IgD-negative memory B cell (primary cell): ENCODE results near the gene NTPCR. TPM values are rescaled to one million over a fixed set of nuclear protein-coding genes. Genes with fewer than 3 reads are reported as not detected.

Source experiments
- H3K27ac Mint-ChIP-seq, 3 donors: one replicate each; pipeline ENCODE4 v1.8.0; 2020 to 2022; ENCODE audit warnings: mild to moderate bottlenecking in 3 of 3, mixed read lengths in 3 of 3, moderate library complexity in 1 of 3
- H3K27me3 Mint-ChIP-seq: one replicate; pipeline ENCODE4 v1.8.0; 2021; ENCODE audit warnings: mixed read lengths
- H3K36me3 Mint-ChIP-seq: one replicate; pipeline ENCODE4 v1.8.0; 2020; ENCODE audit warnings: mild to moderate bottlenecking, mixed read lengths
- H3K4me1 Mint-ChIP-seq, 3 donors: one replicate each; pipeline ENCODE4 v1.8.0; 2020 to 2022; ENCODE audit warnings: mixed read lengths in 3 of 3, mild to moderate bottlenecking in 1 of 3
- H3K4me3 Mint-ChIP-seq, 4 donors: one replicate each; pipeline ENCODE4 v1.8.0; 2020 to 2022; ENCODE audit warnings: mild to moderate bottlenecking in 4 of 4, mixed read lengths in 4 of 4, moderate library complexity in 3 of 4
- H3K9me3 Mint-ChIP-seq, 3 donors: one replicate each; pipeline ENCODE4 v1.8.0; 2020 to 2021; ENCODE audit warnings: mixed read lengths in 3 of 3, mild to moderate bottlenecking in 1 of 3
- polyA plus RNA-seq: library from polyadenylated mRNA; unstranded; fragments of 300-500 nt; fragmentation: Illumina TruSeq; gene quantifications from one replicate; pipeline ENCODE4 v1.2.3, GENCODE V29; 2021

NTPCR gene
- polyA plus RNA-seq, 1 donor from 2014 or later: 34.2 TPM

GRCh38 chr1:232942413-232943294, 7.8 kb upstream of the NTPCR start:
- Mint-ChIP-seq H3K4me3 (no peak overlapping the region), H3K4me1 (peaks cover 8 to 10% (median 8%) of the 10 kb centered on the region in 3 donors), H3K27me3 (peaks cover 5% of the 10 kb centered on the region), H3K27ac (no peak overlapping the region), H3K36me3 (peaks cover 6% of the 10 kb centered on the region), H3K9me3 (peaks cover 0 to 4% (median 3%) of the 10 kb centered on the region in 3 donors)

- peaks cover 0 to 4% (median 3%) of the 10 kb centered on the region in 3 donors for H3K9me3 Mint-ChIP-seq
- H3K36me3 Mint-ChIP-seq: peaks cover 4% of the 10 kb centered on the region
- peaks cover 5% of the 10 kb centered on the region for H3K27me3 Mint-ChIP-seq
- H3K4me1 Mint-ChIP-seq: peaks cover 8 to 14% (median 8%) of the 10 kb centered on the region in 3 donors
- H3K4me3 Mint-ChIP-seq: peak overlapping the region in 1 of 4 donors; percentile 80
- H3K27ac Mint-ChIP-seq: peak overlapping the region in 1 of 3 donors; percentile 62
Measured at GRCh38 chr1:232943679-232944252, 6.6 kb upstream of the NTPCR start.

GRCh38 chr1:232944347-232944746, 6.1 kb upstream of the NTPCR start:
- H3K27me3 Mint-ChIP-seq: peaks cover 5% of the 10 kb centered on the region
- peaks cover 1% of the 10 kb centered on the region for H3K36me3 Mint-ChIP-seq
- peaks cover 8 to 14% (median 8%) of the 10 kb centered on the region in 3 donors for H3K4me1 Mint-ChIP-seq
- H3K9me3 Mint-ChIP-seq: peaks cover 0 to 3% (median 3%) of the 10 kb centered on the region in 3 donors
- peak overlapping the region in 1 of 3 donors; percentile 64 for H3K27ac Mint-ChIP-seq
- H3K4me3 Mint-ChIP-seq: peak overlapping the region in 1 of 4 donors; percentile 10

GRCh38 chr1:232949636-232950196, 695 bp upstream of the NTPCR start:
- Mint-ChIP-seq H3K9me3 (no peaks in the 10 kb centered on the region), H3K4me1 (peaks cover 24 to 31% (median 31%) of the 10 kb centered on the region in 3 donors), H3K27me3 (peaks cover 1% of the 10 kb centered on the region), H3K36me3 (peaks cover 5% of the 10 kb centered on the region), H3K27ac (peak overlapping the region; percentile 81 to 97 (median 93)), H3K4me3 (peak overlapping the region; percentile 93 to 99 (median 96))

DNA sequence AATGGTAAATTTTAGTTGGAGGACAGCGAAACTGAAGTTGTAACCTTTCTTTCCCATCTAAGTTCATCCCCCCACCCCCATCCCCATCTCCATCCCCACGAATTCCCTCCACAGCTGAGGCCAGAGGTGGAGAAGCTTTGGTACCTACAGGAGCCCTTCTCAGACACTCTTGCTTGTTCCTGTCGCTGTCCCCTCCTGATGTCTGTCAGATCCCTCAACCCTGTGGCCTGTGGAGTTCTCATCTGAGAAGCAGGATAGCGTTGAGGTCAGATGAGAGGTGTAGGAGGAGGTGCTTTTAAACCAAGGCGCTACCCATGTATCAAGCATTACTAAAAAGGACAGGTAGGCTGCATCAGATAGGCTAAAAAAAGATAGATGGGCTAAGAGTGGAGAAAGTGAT, 769 bp downstream of the NTPCR start:
- Mint-ChIP-seq H3K4me3 (peak overlapping the region; percentile 93 to 99 (median 96)), H3K36me3 (peaks cover 5% of the 10 kb centered on the region), H3K4me1 (peaks cover 24 to 30% (median 29%) of the 10 kb centered on the region in 3 donors), H3K27me3 (no peaks in the 10 kb centered on the region), H3K9me3 (no peaks in the 10 kb centered on the region), H3K27ac (peak overlapping the region in 2 of 3 donors; percentile 81 to 97)

DNA sequence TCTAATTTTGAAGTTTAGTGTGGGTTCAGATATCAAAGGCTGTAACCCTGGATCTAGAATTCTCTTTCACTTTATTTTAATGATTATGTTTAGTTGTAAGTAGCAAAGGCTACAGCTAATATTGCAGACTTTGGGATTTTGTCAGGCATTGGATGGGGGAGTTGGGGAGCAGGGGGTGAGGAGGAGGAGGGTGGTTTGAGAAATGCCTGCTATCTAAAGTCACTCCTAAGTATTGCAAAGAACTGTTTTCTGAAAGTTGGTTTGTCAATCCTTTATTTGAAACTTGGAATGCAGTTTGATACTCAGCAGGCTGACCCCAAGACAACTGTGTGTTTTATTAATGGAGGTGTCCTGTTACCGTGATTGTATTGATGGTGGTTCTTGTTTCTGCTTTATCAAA, 1.2 kb downstream of the NTPCR start:
- Mint-ChIP-seq H3K27ac (peak overlapping the region in 2 of 3 donors; percentile 81 to 97), H3K36me3 (peaks cover 5% of the 10 kb centered on the region), H3K4me1 (peaks cover 24 to 30% (median 28%) of the 10 kb centered on the region in 3 donors), H3K4me3 (peak overlapping the region; percentile 4 to 99 (median 96)), H3K27me3 (no peaks in the 10 kb centered on the region), H3K9me3 (no peaks in the 10 kb centered on the region)

GRCh38 chr1:232952514-232953499, 2.4 kb downstream of the NTPCR start:
- Mint-ChIP-seq H3K27ac (peak overlapping the region in 1 of 3 donors; percentile 81), H3K4me3 (peak overlapping the region; percentile 44 to 97 (median 60)), H3K36me3 (peaks cover 11% of the 10 kb centered on the region), H3K27me3 (no peaks in the 10 kb centered on the region), H3K9me3 (no peaks in the 10 kb centered on the region), H3K4me1 (peaks cover 24 to 30% (median 28%) of the 10 kb centered on the region in 3 donors)

DNA sequence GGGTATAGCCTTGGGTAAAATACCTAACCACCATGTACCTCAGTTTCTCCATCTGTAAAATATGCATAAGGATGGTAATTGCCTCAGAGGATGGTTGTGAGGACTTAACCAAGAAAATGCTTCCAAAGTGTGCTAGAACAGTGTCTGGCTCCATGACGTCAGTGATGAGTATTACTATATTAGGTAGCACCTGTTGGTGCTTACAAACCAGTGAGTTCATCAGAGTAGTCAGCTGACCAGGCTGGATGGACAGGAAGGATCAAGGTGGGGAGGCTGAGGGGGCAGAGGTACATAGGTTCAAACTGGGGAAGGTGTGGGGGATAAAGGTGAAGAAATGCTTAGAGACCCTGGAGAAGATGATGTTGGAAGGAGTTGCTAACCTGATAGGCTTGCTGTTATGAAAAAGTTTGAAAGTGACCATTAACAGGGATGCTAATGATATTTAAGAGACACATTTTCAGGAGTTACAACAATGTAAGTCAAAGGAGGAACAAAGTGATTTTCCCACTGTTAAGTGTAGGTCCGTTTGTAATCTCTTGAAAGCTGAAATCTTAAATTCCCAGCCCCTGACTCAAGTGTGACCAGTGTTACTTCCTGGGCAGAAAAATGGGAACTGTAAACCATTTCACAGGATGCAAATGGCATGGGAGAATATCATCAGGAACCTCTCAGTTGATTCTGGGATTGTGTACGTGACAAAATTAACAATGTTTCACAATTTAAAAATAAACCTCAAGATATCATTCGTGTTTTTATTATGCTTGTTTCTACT, 4.4 kb downstream of the NTPCR start:
- Mint-ChIP-seq H3K27ac (no peak overlapping the region), H3K27me3 (no peaks in the 10 kb centered on the region), H3K9me3 (peaks cover 1 to 10% (median 6%) of the 10 kb centered on the region in 3 donors), H3K4me1 (peaks cover 22 to 26% (median 24%) of the 10 kb centered on the region in 3 donors), H3K4me3 (no peak overlapping the region), H3K36me3 (peaks cover 27% of the 10 kb centered on the region)

GRCh38 chr1:232956081-232956480, 5.7 kb downstream of the NTPCR start:
- H3K27me3 Mint-ChIP-seq: no peaks in the 10 kb centered on the region
- H3K36me3 Mint-ChIP-seq: peaks cover 22% of the 10 kb centered on the region
- H3K9me3 Mint-ChIP-seq: peaks cover 1 to 10% (median 6%) of the 10 kb centered on the region in 3 donors
- H3K4me1 Mint-ChIP-seq: peaks cover 14 to 22% (median 14%) of the 10 kb centered on the region in 3 donors
- H3K27ac Mint-ChIP-seq: no peak overlapping the region
- no peak overlapping the region for H3K4me3 Mint-ChIP-seq

GRCh38 chr1:232958067-232958466, 7.7 kb downstream of the NTPCR start:
- H3K27ac Mint-ChIP-seq: no peak overlapping the region
- H3K36me3 Mint-ChIP-seq: peaks cover 25% of the 10 kb centered on the region
- H3K9me3 Mint-ChIP-seq: peaks cover 1 to 10% (median 6%) of the 10 kb centered on the region in 3 donors
- H3K4me3 Mint-ChIP-seq: no peak overlapping the region
- peaks cover 2 to 7% (median 2%) of the 10 kb centered on the region in 3 donors for H3K4me1 Mint-ChIP-seq
- H3K27me3 Mint-ChIP-seq: no peaks in the 10 kb centered on the region

- peaks cover 1 to 10% (median 6%) of the 10 kb centered on the region in 3 donors for H3K9me3 Mint-ChIP-seq
- H3K27ac Mint-ChIP-seq: no peak overlapping the region
- no peak overlapping the region for H3K4me3 Mint-ChIP-seq
- peaks cover 22% of the 10 kb centered on the region for H3K36me3 Mint-ChIP-seq
- H3K4me1 Mint-ChIP-seq: peaks cover 0 to 12% (median 4%) of the 10 kb centered on the region in 3 donors
- no peaks in the 10 kb centered on the region for H3K27me3 Mint-ChIP-seq
Measured at GRCh38 chr1:232962761-232963745, 12.6 kb downstream of the NTPCR start.

DNA sequence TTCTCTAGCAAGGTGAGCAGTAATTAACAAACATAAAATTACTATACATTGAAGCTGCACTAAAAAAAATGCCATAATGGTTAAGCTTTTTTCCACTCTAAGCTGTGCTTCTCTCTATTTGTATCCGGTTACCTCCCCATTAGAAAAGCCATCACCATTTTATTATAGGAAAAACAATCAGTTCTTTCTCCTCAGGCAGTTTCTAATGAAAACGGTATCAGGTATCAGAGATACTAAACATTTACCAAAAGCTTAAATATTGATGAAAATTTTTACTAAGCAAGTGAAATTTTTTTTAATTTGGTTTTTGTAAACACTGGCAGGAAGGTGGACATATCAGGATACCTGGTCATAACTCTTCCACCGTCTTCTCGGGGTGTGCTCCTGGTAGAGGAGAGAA, 14.2 kb downstream of the NTPCR start:
- peaks cover 0 to 12% (median 4%) of the 10 kb centered on the region in 3 donors for H3K4me1 Mint-ChIP-seq
- H3K27me3 Mint-ChIP-seq: no peaks in the 10 kb centered on the region
- no peaks in the 10 kb centered on the region for H3K9me3 Mint-ChIP-seq
- peaks cover 18% of the 10 kb centered on the region for H3K36me3 Mint-ChIP-seq
- H3K27ac Mint-ChIP-seq: no peak overlapping the region
- peak overlapping the region in 1 of 4 donors; percentile 17 for H3K4me3 Mint-ChIP-seq
